ENCODE measurements around the gene BTBD18.

DNA sequence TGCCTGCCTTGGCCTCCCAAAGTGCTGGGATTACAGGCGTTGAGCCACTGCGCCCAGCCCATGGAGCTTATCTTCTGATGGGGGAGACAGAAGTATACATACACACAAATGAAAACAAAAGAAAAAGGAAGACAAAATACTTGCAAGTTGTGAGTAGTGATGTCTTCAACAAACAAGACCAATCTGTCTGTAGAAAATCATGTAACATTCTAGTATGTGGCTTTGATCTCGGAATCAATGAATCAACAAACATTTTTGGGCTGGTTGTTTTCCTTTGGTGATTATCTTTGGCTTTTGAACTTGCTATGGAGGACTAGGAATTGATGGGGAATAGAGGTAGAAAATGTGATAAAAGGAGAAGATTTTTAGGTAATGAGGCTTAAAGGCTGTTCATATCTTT is 6.6 kb upstream of the BTBD18 start:
- TF ChIP-seq, protein P1, sequence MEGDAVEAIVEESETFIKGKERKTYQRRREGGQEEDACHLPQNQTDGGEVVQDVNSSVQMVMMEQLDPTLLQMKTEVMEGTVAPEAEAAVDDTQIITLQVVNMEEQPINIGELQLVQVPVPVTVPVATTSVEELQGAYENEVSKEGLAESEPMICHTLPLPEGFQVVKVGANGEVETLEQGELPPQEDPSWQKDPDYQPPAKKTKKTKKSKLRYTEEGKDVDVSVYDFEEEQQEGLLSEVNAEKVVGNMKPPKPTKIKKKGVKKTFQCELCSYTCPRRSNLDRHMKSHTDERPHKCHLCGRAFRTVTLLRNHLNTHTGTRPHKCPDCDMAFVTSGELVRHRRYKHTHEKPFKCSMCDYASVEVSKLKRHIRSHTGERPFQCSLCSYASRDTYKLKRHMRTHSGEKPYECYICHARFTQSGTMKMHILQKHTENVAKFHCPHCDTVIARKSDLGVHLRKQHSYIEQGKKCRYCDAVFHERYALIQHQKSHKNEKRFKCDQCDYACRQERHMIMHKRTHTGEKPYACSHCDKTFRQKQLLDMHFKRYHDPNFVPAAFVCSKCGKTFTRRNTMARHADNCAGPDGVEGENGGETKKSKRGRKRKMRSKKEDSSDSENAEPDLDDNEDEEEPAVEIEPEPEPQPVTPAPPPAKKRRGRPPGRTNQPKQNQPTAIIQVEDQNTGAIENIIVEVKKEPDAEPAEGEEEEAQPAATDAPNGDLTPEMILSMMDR (IDR thresholded peaks at IDR 0.05) = no peak
- TF ChIP-seq ZFX (IDR thresholded peaks at IDR 0.05; ENCODE audit: borderline replicate concordance) = no peak

All from 22Rv1 (cell line).